Omental fat pad (tissue), 4 donors: ENCODE measurements around the gene DNAJC16. TPM values are rescaled to one million over a fixed set of nuclear protein-coding genes. Genes with fewer than 3 reads are reported as not detected.

Experiments
- ATAC-seq: fragments of 150-250 bp; one replicate; pipeline ENCODE4 v1.9.1; 2016; ENCODE audit warnings: mild to moderate bottlenecking, moderate library complexity; ENCODE audit not compliant: low FRiP score
- DNase-seq: peaks from one replicate; pipeline ENCODE4 v3.0.0-alpha.2; 2019; ENCODE audit warnings: low spot score
- CTCF ChIP-seq, 3 donors: fragments of 450-650 bp; IDR thresholded peaks; one replicate each; pipeline ENCODE4 v1.5.1; 2016 to 2017; ENCODE audit warnings: antibody characterized with exemption in 3 of 3, mild to moderate bottlenecking in 3 of 3, moderate library complexity in 2 of 3
- total RNA-seq, 4 donors: library from RNA; depleted of rRNA; stranded (reverse); fragments of >200 nt; gene quantifications; one replicate each; pipeline ENCODE4 v1.1.0, GENCODE V29; 2016

DNAJC16 gene
- total RNA-seq, 4 donors from 2014 or later = 13.2 to 19.7 (median 15.1) TPM

GRCh38 chr1:15522551-15522950 is 4.1 kb upstream of the DNAJC16 start:
- TF ChIP-seq CTCF (IDR thresholded peaks at IDR 0.05) = no peak
- DNase-seq = no peak
- ATAC-seq = no peak

GRCh38 chr1:15523104-15524020 is 3.3 kb upstream of the DNAJC16 start:
- TF ChIP-seq CTCF (IDR thresholded peaks at IDR 0.05) = no peak
- ATAC-seq (no peak), DNase-seq (no peak)

GRCh38 chr1:15524021-15524282 is 2.7 kb upstream of the DNAJC16 start, which contains the start of gene CASP9:
CASP9 (minus strand) TSS chr1:15524215; CDS start chr1:15524200, 15 bp downstream.
- ATAC-seq (no peak), DNase-seq (no peak)
- TF ChIP-seq CTCF (IDR thresholded peaks at IDR 0.05) = no peak

- TF ChIP-seq CTCF (IDR thresholded peaks at IDR 0.05) = no peak
- peak; percentile 99 for DNase-seq
- ATAC-seq = peak; percentile 63
These were observed 2.2 kb upstream of the DNAJC16 start for GRCh38 chr1:15524283-15525049.

- DNase-seq = no peak
- no peak for TF ChIP-seq CTCF (IDR thresholded peaks at IDR 0.05)
- peak; percentile 60 for ATAC-seq
These were observed 1.3 kb upstream of the DNAJC16 start for GRCh38 chr1:15525050-15526020.

- ATAC-seq (no peak), DNase-seq (no peak)
- TF ChIP-seq CTCF (IDR thresholded peaks at IDR 0.05) = no peak
These were observed 593 bp upstream of the DNAJC16 start for GRCh38 chr1:15526021-15526489.
